Right atrium auricular region (tissue), 2 donors: ENCODE measurements around the gene PSMA6. TPM values are rescaled to one million over a fixed set of nuclear protein-coding genes. Genes with fewer than 3 reads are reported as not detected.

Experiments used
- DNase-seq: peaks from one replicate; pipeline ENCODE4 v3.0.0-alpha.2; 2019; ENCODE audit warnings: low spot score
- H3K27ac ChIP-seq, 2 donors: fragments of 200-600 bp; sonication (generic); 1 replicate in 1 of 2; 2 replicates in 1 of 2; pipeline ENCODE4 v1.5.1; 2016 to 2019
- H3K27me3 ChIP-seq, 2 donors: fragments of 200-600 bp; sonication (generic); one replicate each; pipeline versions ENCODE4 v1.5.1 to v1.6.0; 2017 to 2019
- H3K36me3 ChIP-seq: fragments of 200-600 bp; sonication (generic); one replicate; pipeline ENCODE4 v1.5.1; 2016
- H3K4me1 ChIP-seq, 2 donors: fragments of 200-600 bp; sonication (generic); one replicate each; pipeline versions ENCODE4 v1.5.1 to v1.6.0; 2017 to 2019
- H3K4me3 ChIP-seq, 2 donors: fragments of 200-600 bp; sonication (generic); 1 replicate in 1 of 2; 2 replicates in 1 of 2; pipeline ENCODE4 v1.5.1; 2017 to 2019; ENCODE audit warnings: mild to moderate bottlenecking in 1 of 2, moderate library complexity in 1 of 2
- H3K9me3 ChIP-seq, 2 donors: fragments of 200-600 bp; sonication (generic); one replicate each; pipeline ENCODE4 v1.5.1; 2019
- CTCF ChIP-seq, 2 donors: fragments of 200-600 bp; sonication (generic); IDR thresholded peaks; one replicate each; pipeline ENCODE4 v1.5.1; 2019; ENCODE audit warnings: antibody characterized with exemption in 2 of 2
- total RNA-seq, 2 donors: library from RNA; depleted of rRNA; stranded (reverse); fragments of >200 nt; gene quantifications; one replicate each; pipeline ENCODE4 v1.1.0, GENCODE V29; 2016

Gene PSMA6
- total RNA-seq, 2 donors from 2014 or later: 143 to 191 TPM

DNA sequence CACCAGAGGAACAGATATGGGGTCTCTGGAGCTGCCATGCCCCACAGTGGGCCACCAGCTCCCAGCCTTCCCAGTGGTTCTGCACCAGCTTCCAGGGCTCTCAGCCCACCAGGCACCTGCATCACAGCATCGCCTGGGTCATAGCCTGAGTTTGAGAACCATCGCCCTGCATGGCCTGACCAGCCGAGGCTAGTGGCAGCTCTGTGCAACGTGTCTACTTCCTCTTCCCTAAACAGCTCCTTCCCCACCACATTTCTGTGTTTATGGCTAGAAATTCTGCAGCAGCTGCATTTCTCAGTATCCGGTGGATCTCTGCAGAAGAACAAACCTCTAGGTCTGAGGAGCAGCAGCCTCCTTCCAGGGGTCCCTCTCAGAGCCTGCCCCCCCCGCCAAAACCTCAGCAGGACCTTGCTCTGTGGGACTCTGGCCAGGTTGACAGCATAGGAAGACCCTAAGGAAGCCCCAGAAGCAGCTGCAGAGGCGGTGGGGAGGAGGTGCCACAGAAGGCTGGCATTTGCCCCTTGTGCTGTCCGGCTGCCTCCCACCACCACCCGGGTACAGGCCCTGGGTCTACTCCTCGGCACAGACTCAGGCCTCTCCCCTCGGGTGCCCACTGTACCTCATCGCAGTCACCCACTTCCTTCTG is 47.7 kb downstream of the PSMA6 start:
- DNase-seq: no peak
- peak overlapping the region; percentile 94 to 96 for H3K27ac ChIP-seq
- H3K9me3 ChIP-seq: no peaks in the 10 kb centered on the region
- no peak for TF ChIP-seq CTCF (IDR thresholded peaks at IDR 0.05)
- H3K36me3 ChIP-seq: no peaks in the 10 kb centered on the region
- no peak overlapping the region for H3K4me3 ChIP-seq
- H3K4me1 ChIP-seq: peaks cover 0 to 82% of the 10 kb centered on the region in 2 donors
- H3K27me3 ChIP-seq: no peaks in the 10 kb centered on the region

GRCh38 chr14:35340616-35341453 is 48.7 kb downstream of the PSMA6 start:
- Histone ChIP-seq H3K36me3 (no peaks in the 10 kb centered on the region), H3K9me3 (no peaks in the 10 kb centered on the region), H3K4me3 (peak overlapping the region in 1 of 2 donors; percentile 33), H3K4me1 (peaks cover 0 to 72% of the 10 kb centered on the region in 2 donors), H3K27ac (peak overlapping the region; percentile 94 to 96), H3K27me3 (no peaks in the 10 kb centered on the region)
- DNase-seq: no peak
- TF ChIP-seq CTCF (IDR thresholded peaks at IDR 0.05): no peak

GRCh38 chr14:35341454-35341750 is 49.2 kb downstream of the PSMA6 start:
- no peak for DNase-seq
- H3K27me3 ChIP-seq: no peaks in the 10 kb centered on the region
- TF ChIP-seq CTCF (IDR thresholded peaks at IDR 0.05): no peak
- H3K36me3 ChIP-seq: no peaks in the 10 kb centered on the region
- H3K27ac ChIP-seq: peak overlapping the region; percentile 94 to 96
- no peaks in the 10 kb centered on the region for H3K9me3 ChIP-seq
- H3K4me3 ChIP-seq: peak overlapping the region in 1 of 2 donors; percentile 33
- peaks cover 0 to 66% of the 10 kb centered on the region in 2 donors for H3K4me1 ChIP-seq

GRCh38 chr14:35341751-35342488 is 49.7 kb downstream of the PSMA6 start:
- H3K27me3 ChIP-seq: no peaks in the 10 kb centered on the region
- H3K4me1 ChIP-seq: peaks cover 0 to 61% of the 10 kb centered on the region in 2 donors
- TF ChIP-seq CTCF (IDR thresholded peaks at IDR 0.05): no peak
- H3K4me3 ChIP-seq: peak overlapping the region; percentile 13 to 33
- peak overlapping the region; percentile 94 to 96 for H3K27ac ChIP-seq
- DNase-seq: peak; percentile 96
- no peaks in the 10 kb centered on the region for H3K9me3 ChIP-seq
- no peaks in the 10 kb centered on the region for H3K36me3 ChIP-seq

GRCh38 chr14:35342489-35343010 is 50.4 kb downstream of the PSMA6 start:
- no peaks in the 10 kb centered on the region for H3K9me3 ChIP-seq
- no peaks in the 10 kb centered on the region for H3K27me3 ChIP-seq
- peaks cover 0 to 55% of the 10 kb centered on the region in 2 donors for H3K4me1 ChIP-seq
- no peak for DNase-seq
- H3K27ac ChIP-seq: peak overlapping the region; percentile 94 to 96
- no peak for TF ChIP-seq CTCF (IDR thresholded peaks at IDR 0.05)
- H3K36me3 ChIP-seq: no peaks in the 10 kb centered on the region
- H3K4me3 ChIP-seq: no peak overlapping the region
